Activated T-cell treated with anti-CD3 and anti-CD28 coated beads, Interleukin-2, amount 50 U/mL, for 72 hours (primary cell): Measurements from ENCODE around the gene ZNF385B. TPM values are rescaled to one million over a fixed set of nuclear protein-coding genes. Genes with fewer than 3 reads are reported as not detected.

Source experiments
- ATAC-seq, 2 donors: fragments of 150-1000 bp; cut with Tn5 transposase; replicated peaks in 1 of 2; 2 replicates each; pipeline ENCODE4 v1.10.0; 2021; ENCODE audit warnings: moderate library complexity in 2 of 2, mild to moderate bottlenecking in 1 of 2
- DNase-seq, 2 donors: peaks; one replicate each; pipeline ENCODE4 v3.0.0; 2021 to 2022; ENCODE audit warnings: mixed read lengths in 1 of 2
- H3K27ac Mint-ChIP-seq: one replicate; pipeline ENCODE4 v1.8.0; 2022; ENCODE audit warnings: mild to moderate bottlenecking, moderate library complexity, mixed read lengths
- H3K27me3 Mint-ChIP-seq: one replicate; pipeline ENCODE4 v1.8.0; 2022; ENCODE audit warnings: low read depth, mixed read lengths
- H3K36me3 Mint-ChIP-seq, 2 donors: one replicate each; pipeline ENCODE4 v1.8.0; 2022; ENCODE audit warnings: mixed read lengths in 2 of 2, mild to moderate bottlenecking in 1 of 2; ENCODE audit not compliant: insufficient read depth in 2 of 2
- H3K4me1 Mint-ChIP-seq: one replicate; pipeline ENCODE4 v1.8.0; 2022; ENCODE audit warnings: low read depth, mixed read lengths
- H3K4me3 Mint-ChIP-seq, 2 donors: one replicate each; pipeline ENCODE4 v1.8.0; 2022; ENCODE audit warnings: mild to moderate bottlenecking in 2 of 2, mixed read lengths in 2 of 2, moderate library complexity in 2 of 2
- H3K9me3 Mint-ChIP-seq, 2 donors: one replicate each; pipeline ENCODE4 v1.8.0; 2022; ENCODE audit warnings: mixed read lengths in 2 of 2
- total RNA-seq, 2 donors: library from RNA; stranded (reverse); gene quantifications; one replicate each; pipeline ENCODE4 v1.2.3, GENCODE V29; 2022

ZNF385B gene
- total RNA-seq, 2 donors from 2014 or later = not detected

- H3K4me3 Mint-ChIP-seq = no peak overlapping the region
- H3K9me3 Mint-ChIP-seq = peaks cover 2 to 4% of the 10 kb centered on the region in 2 donors
- DNase-seq (no peak), ATAC-seq (no peak)
- peaks cover 3% of the 10 kb centered on the region for H3K27me3 Mint-ChIP-seq
- H3K36me3 Mint-ChIP-seq = no peaks in the 10 kb centered on the region
- peaks cover 4% of the 10 kb centered on the region for H3K4me1 Mint-ChIP-seq
- H3K27ac Mint-ChIP-seq = no peak overlapping the region
Observed at GRCh38 chr2:179812501-179812900, 48.9 kb downstream of the ZNF385B start.

- no peaks in the 10 kb centered on the region for H3K36me3 Mint-ChIP-seq
- no peak for ATAC-seq
- no peak for DNase-seq
- no peak overlapping the region for H3K27ac Mint-ChIP-seq
- no peaks in the 10 kb centered on the region for H3K4me1 Mint-ChIP-seq
- H3K27me3 Mint-ChIP-seq = no peaks in the 10 kb centered on the region
- H3K9me3 Mint-ChIP-seq = peaks cover 4% of the 10 kb centered on the region in 2 donors
- H3K4me3 Mint-ChIP-seq = no peak overlapping the region
Observed at GRCh38 chr2:179811042-179811441, 50.4 kb downstream of the ZNF385B start.

GRCh38 chr2:179809606-179810005 is 51.8 kb downstream of the ZNF385B start:
- Mint-ChIP-seq H3K9me3 (peaks cover 4% of the 10 kb centered on the region in 2 donors), H3K27me3 (no peaks in the 10 kb centered on the region), H3K36me3 (no peaks in the 10 kb centered on the region), H3K27ac (no peak overlapping the region), H3K4me1 (no peaks in the 10 kb centered on the region), H3K4me3 (no peak overlapping the region)
- ATAC-seq = no peak
- no peak for DNase-seq

DNA sequence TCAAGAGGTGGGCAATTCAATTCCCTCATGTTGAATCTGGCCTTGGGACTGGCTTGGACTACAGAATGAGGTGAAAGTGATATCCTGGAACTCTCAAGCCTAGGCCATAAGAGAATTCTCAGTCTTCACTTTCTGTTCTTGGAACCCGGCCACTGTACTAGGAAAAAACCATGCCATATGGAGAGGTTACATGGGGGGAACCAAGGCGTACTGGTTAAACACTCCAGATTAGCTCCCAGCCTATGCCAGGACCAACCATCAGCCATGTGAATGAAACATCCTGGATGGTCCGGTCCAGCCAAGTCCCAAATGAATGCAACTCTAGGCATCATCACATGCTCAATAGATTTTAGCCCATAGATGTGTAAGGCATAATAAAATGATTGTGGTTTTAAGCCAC is 56.4 kb downstream of the ZNF385B start:
- H3K4me1 Mint-ChIP-seq = no peaks in the 10 kb centered on the region

GRCh38 chr2:179804206-179804605 is 57.2 kb downstream of the ZNF385B start:
- ATAC-seq (no peak), DNase-seq (no peak)
- peaks cover 0 to 2% of the 10 kb centered on the region in 2 donors for H3K9me3 Mint-ChIP-seq
- H3K27me3 Mint-ChIP-seq = no peaks in the 10 kb centered on the region
- no peak overlapping the region for H3K4me3 Mint-ChIP-seq
- no peaks in the 10 kb centered on the region for H3K4me1 Mint-ChIP-seq
- H3K27ac Mint-ChIP-seq = no peak overlapping the region
- H3K36me3 Mint-ChIP-seq = no peaks in the 10 kb centered on the region

More for the DNA sequence above, 56.4 kb downstream of the ZNF385B start:
- H3K36me3 Mint-ChIP-seq = no peaks in the 10 kb centered on the region
- H3K27ac Mint-ChIP-seq = no peak overlapping the region
- no peak for ATAC-seq
- H3K27me3 Mint-ChIP-seq = no peaks in the 10 kb centered on the region
- no peak for DNase-seq
- H3K9me3 Mint-ChIP-seq = peaks cover 0 to 2% of the 10 kb centered on the region in 2 donors
- no peak overlapping the region for H3K4me3 Mint-ChIP-seq

DNA sequence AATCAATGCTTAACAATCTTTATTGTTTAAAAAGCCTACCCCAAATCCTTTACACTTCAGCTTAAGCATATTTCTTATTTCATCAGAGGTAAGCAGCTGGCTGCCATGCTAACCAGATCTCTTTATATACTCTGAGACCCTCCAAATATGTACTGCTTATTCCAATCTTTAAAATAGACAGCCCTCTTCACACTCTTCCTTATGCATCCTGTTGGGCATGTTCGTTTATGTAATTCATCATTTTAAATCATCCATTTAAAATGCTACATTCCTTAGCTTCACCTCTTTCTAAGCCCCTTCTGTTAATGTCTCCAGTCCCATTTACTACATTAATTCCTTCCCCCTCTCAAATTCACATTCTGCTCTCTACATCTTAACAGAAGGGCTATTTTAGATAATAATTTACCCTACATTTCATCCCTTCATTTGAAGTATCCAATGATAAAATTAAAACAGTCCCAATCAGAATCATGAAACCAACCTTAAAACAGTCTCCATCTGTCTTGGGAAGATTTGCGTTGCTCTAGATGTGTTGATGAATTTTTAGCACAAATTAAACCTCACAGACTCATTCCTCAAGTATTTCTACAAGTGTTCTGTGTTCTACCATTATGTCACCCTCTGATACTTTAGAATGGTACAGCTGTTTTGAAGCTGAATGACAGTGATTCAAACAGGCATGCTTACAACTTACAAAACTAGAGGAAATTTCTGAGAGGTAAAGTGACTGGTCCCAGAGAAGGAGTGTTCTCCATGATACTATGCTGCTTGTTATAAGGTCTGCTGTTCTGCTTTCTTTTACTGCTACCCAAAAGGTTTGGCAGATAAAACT is 59.1 kb downstream of the ZNF385B start:
- DNase-seq (no peak), ATAC-seq (no peak)
- H3K27me3 Mint-ChIP-seq = no peaks in the 10 kb centered on the region
- no peak overlapping the region for H3K4me3 Mint-ChIP-seq
- no peaks in the 10 kb centered on the region for H3K4me1 Mint-ChIP-seq
- H3K27ac Mint-ChIP-seq = no peak overlapping the region
- no peaks in the 10 kb centered on the region for H3K36me3 Mint-ChIP-seq
- H3K9me3 Mint-ChIP-seq = peaks cover 0 to 2% of the 10 kb centered on the region in 2 donors

- Mint-ChIP-seq H3K27ac (no peak overlapping the region), H3K36me3 (no peaks in the 10 kb centered on the region), H3K27me3 (no peaks in the 10 kb centered on the region), H3K4me3 (no peak overlapping the region), H3K9me3 (no peaks in the 10 kb centered on the region), H3K4me1 (no peaks in the 10 kb centered on the region)
- ATAC-seq = no peak
- no peak for DNase-seq
Observed at GRCh38 chr2:179800776-179801175, 60.6 kb downstream of the ZNF385B start.

GRCh38 chr2:179796213-179797007 is 65.0 kb downstream of the ZNF385B start:
- Mint-ChIP-seq H3K4me3 (no peak overlapping the region), H3K36me3 (no peaks in the 10 kb centered on the region), H3K27ac (no peak overlapping the region), H3K9me3 (no peaks in the 10 kb centered on the region), H3K27me3 (no peaks in the 10 kb centered on the region), H3K4me1 (no peaks in the 10 kb centered on the region)
- DNase-seq (no peak), ATAC-seq (no peak)

GRCh38 chr2:179793902-179794301 is 67.5 kb downstream of the ZNF385B start:
- Mint-ChIP-seq H3K9me3 (no peaks in the 10 kb centered on the region), H3K36me3 (no peaks in the 10 kb centered on the region), H3K27ac (no peak overlapping the region), H3K4me3 (no peak overlapping the region), H3K27me3 (peaks cover 5% of the 10 kb centered on the region), H3K4me1 (no peaks in the 10 kb centered on the region)
- ATAC-seq (no peak), DNase-seq (no peak)

- no peak for ATAC-seq
- Mint-ChIP-seq H3K9me3 (no peaks in the 10 kb centered on the region), H3K27ac (no peak overlapping the region), H3K36me3 (no peaks in the 10 kb centered on the region), H3K27me3 (peaks cover 5% of the 10 kb centered on the region), H3K4me3 (no peak overlapping the region), H3K4me1 (no peaks in the 10 kb centered on the region)
- no peak for DNase-seq
Observed at GRCh38 chr2:179793238-179793637, 68.2 kb downstream of the ZNF385B start.

DNA sequence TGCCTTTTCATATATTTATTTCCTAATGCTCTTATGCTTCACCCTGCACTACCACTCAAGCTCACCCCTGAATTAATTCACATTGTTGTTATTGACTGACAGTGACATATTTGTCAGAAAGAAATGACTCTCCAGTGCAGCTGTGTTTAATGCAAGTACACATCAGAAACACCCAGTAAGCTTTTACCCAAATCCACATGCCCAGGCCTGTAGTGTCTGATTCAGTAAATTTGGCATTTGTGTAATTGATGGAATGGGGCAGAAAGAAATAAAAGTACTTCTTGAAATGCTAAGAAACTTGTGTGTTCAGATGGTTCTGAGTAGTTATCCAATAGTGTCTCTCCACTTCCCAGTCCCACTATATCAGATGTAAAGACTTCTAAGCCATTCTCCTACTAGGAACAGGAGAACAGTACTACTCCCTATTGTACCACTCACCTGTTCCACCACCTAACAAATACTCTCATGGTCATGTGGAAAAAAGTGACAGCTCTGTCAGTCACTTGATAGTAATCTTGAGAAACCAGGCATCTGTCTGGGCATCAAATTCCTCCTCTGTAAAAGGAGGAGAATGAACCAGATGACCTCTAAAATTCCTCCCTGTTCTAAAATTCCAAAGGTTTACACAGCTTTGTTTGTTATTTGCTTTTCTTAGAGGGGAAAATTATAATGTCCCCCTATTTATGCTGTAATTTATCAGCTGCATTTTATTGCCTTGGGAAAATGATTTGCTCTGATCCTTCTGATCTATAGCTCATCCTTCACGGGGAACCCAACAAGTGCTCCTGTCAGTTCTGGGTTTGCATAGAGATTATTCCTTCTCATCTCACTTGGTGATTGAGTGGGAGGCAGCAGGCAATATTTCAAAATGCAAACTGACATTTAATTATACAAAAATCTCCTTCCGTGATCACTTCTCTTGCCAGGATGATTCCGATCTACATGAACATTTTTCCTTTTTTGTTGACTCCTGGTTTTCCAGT is 70.9 kb downstream of the ZNF385B start:
- Mint-ChIP-seq H3K27ac (no peak overlapping the region), H3K4me1 (no peaks in the 10 kb centered on the region), H3K27me3 (peaks cover 5% of the 10 kb centered on the region), H3K36me3 (no peaks in the 10 kb centered on the region), H3K4me3 (no peak overlapping the region), H3K9me3 (no peaks in the 10 kb centered on the region)
- ATAC-seq = no peak
- DNase-seq = no peak

- no peak overlapping the region for H3K27ac Mint-ChIP-seq
- peaks cover 0 to 3% of the 10 kb centered on the region in 2 donors for H3K9me3 Mint-ChIP-seq
- no peaks in the 10 kb centered on the region for H3K4me1 Mint-ChIP-seq
- peaks cover 5% of the 10 kb centered on the region for H3K27me3 Mint-ChIP-seq
- no peak for ATAC-seq
- no peaks in the 10 kb centered on the region for H3K36me3 Mint-ChIP-seq
- H3K4me3 Mint-ChIP-seq = no peak overlapping the region
- DNase-seq = no peak
Observed at GRCh38 chr2:179788104-179788503, 73.3 kb downstream of the ZNF385B start.
